HepG2 (cell line): ENCODE data around the gene ATL2.

Source experiments
- POLR2A ChIP-seq, 2 experiments: IDR thresholded peaks; 2 replicates each; pipeline ENCODE4 v1.6.1; 2011; ENCODE audit warnings: low read depth in 2 of 2, low read length in 2 of 2, mild to moderate bottlenecking in 1 of 2, moderate library complexity in 1 of 2; ENCODE audit not compliant: insufficient read depth in 1 of 2
- POLR2AphosphoS5 ChIP-seq: IDR thresholded peaks from 2 replicates; pipeline ENCODE4 v1.6.1; 2012; ENCODE audit warnings: low read depth, low read length
- ZBTB26 ChIP-seq: IDR thresholded peaks from 2 replicates; pipeline ENCODE4 v1.6.1; 2016; ENCODE audit warnings: missing compliant biosample characterization, missing genetic modification reagents, borderline replicate concordance
- TF ChIP-seq, protein P1 (sequence below): sonication (generic); formaldehyde crosslinking; IDR thresholded peaks from 2 replicates; pipeline ENCODE4 v1.5.0; 2020; ENCODE audit warnings: mild to moderate bottlenecking, missing genetic modification reagents, borderline replicate concordance

GRCh38 chr2:38248255-38248654 is 128.8 kb downstream of the ATL2 start:
- no peak for TF ChIP-seq POLR2A (IDR thresholded peaks at IDR 0.05; ENCODE audit: insufficient read depth in 1 of 2, low read depth in 2 of 2, low read length in 2 of 2)
- TF ChIP-seq POLR2AphosphoS5, result no peak
- TF ChIP-seq ZBTB26 (CRISPR knock-in tag), result no peak
- TF ChIP-seq, protein P1, sequence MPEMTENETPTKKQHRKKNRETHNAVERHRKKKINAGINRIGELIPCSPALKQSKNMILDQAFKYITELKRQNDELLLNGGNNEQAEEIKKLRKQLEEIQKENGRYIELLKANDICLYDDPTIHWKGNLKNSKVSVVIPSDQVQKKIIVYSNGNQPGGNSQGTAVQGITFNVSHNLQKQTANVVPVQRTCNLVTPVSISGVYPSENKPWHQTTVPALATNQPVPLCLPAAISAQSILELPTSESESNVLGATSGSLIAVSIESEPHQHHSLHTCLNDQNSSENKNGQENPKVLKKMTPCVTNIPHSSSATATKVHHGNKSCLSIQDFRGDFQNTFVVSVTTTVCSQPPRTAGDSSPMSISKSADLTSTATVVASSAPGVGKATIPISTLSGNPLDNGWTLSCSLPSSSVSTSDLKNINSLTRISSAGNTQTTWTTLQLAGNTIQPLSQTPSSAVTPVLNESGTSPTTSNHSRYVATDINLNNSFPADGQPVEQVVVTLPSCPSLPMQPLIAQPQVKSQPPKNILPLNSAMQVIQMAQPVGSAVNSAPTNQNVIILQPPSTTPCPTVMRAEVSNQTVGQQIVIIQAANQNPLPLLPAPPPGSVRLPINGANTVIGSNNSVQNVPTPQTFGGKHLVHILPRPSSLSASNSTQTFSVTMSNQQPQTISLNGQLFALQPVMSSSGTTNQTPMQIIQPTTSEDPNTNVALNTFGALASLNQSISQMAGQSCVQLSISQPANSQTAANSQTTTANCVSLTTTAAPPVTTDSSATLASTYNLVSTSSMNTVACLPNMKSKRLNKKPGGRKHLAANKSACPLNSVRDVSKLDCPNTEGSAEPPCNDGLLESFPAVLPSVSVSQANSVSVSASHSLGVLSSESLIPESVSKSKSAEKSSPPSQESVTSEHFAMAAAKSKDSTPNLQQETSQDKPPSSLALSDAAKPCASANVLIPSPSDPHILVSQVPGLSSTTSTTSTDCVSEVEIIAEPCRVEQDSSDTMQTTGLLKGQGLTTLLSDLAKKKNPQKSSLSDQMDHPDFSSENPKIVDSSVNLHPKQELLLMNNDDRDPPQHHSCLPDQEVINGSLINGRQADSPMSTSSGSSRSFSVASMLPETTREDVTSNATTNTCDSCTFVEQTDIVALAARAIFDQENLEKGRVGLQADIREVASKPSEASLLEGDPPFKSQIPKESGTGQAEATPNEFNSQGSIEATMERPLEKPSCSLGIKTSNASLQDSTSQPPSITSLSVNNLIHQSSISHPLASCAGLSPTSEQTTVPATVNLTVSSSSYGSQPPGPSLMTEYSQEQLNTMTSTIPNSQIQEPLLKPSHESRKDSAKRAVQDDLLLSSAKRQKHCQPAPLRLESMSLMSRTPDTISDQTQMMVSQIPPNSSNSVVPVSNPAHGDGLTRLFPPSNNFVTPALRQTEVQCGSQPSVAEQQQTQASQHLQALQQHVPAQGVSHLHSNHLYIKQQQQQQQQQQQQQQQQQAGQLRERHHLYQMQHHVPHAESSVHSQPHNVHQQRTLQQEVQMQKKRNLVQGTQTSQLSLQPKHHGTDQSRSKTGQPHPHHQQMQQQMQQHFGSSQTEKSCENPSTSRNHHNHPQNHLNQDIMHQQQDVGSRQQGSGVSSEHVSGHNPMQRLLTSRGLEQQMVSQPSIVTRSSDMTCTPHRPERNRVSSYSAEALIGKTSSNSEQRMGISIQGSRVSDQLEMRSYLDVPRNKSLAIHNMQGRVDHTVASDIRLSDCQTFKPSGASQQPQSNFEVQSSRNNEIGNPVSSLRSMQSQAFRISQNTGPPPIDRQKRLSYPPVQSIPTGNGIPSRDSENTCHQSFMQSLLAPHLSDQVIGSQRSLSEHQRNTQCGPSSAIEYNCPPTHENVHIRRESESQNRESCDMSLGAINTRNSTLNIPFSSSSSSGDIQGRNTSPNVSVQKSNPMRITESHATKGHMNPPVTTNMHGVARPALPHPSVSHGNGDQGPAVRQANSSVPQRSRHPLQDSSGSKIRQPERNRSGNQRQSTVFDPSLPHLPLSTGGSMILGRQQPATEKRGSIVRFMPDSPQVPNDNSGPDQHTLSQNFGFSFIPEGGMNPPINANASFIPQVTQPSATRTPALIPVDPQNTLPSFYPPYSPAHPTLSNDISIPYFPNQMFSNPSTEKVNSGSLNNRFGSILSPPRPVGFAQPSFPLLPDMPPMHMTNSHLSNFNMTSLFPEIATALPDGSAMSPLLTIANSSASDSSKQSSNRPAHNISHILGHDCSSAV (CRISPR knock-in tag), result no peak
